Body of pancreas (tissue), 4 donors: Measurements from ENCODE around the gene DMD.

ENCODE experiments used
- POLR2A ChIP-seq, 3 donors: fragments of 450-650 bp; IDR thresholded peaks; one replicate each; pipeline ENCODE4 v1.6.1; 2016; ENCODE audit warnings: antibody characterized with exemption in 3 of 3, mild to moderate bottlenecking in 2 of 3
- TF ChIP-seq, protein P1 (sequence below), 7 experiments: fragments of 450-650 bp in 4 of 7; fragments of 200-600 bp in 3 of 7; sonication (generic) in 3 of 7; IDR thresholded peaks; one replicate each; pipeline ENCODE4 v1.5.1; 2016 to 2019; ENCODE audit warnings: antibody characterized with exemption in 7 of 7

DNA sequence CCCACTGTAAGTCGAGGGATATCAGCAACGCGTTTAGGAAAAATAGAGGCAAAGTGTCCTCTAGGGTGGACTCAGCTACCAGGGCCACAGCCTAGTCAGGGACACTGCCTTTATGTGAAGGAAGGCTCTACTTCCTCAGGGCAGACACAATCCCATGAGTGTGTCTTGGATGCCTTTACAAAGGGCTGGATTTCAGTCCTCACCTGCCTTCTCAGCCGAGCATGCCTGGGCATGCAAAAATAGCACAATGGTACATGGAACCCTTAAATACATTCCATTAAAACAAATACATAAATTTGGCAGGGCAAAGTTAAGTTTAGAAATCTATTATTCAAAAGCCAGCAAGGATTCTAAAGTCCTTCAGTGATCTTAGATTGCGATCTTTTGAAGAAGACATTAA is 51.1 kb downstream of the DMD start:
- TF ChIP-seq, protein P1, sequence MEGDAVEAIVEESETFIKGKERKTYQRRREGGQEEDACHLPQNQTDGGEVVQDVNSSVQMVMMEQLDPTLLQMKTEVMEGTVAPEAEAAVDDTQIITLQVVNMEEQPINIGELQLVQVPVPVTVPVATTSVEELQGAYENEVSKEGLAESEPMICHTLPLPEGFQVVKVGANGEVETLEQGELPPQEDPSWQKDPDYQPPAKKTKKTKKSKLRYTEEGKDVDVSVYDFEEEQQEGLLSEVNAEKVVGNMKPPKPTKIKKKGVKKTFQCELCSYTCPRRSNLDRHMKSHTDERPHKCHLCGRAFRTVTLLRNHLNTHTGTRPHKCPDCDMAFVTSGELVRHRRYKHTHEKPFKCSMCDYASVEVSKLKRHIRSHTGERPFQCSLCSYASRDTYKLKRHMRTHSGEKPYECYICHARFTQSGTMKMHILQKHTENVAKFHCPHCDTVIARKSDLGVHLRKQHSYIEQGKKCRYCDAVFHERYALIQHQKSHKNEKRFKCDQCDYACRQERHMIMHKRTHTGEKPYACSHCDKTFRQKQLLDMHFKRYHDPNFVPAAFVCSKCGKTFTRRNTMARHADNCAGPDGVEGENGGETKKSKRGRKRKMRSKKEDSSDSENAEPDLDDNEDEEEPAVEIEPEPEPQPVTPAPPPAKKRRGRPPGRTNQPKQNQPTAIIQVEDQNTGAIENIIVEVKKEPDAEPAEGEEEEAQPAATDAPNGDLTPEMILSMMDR (IDR thresholded peaks at IDR 0.05): no peak
- TF ChIP-seq POLR2A (IDR thresholded peaks at IDR 0.05): no peak
